Heart right ventricle (tissue), 16 donors: ENCODE measurements around the gene ZSWIM5. TPM values are rescaled to one million over a fixed set of nuclear protein-coding genes. Genes with fewer than 3 reads are reported as not detected.

Experiments used
- ATAC-seq, 8 donors: fragments of 200-7000 bp; cut with Tn5 transposase; one replicate each; pipeline ENCODE4 v1.9.1; 2020; ENCODE audit warnings: mild to moderate bottlenecking in 8 of 8, moderate library complexity in 8 of 8, moderate number of reproducible peaks in 1 of 8
- DNase-seq, 2 donors: peaks; one replicate each; pipeline ENCODE4 v3.0.0-alpha.2; 2020
- H3K27ac ChIP-seq, 10 donors: fragments of 200-600 bp; sonication (generic) in 2 of 10; one replicate each; pipeline versions ENCODE4 v1.5.0 to v1.8.0; 2020 to 2022; ENCODE audit warnings: mild to moderate bottlenecking in 3 of 10
- H3K27me3 ChIP-seq, 7 donors: fragments of 200-600 bp; one replicate each; pipeline ENCODE4 v1.8.0; 2021 to 2022; ENCODE audit warnings: mild to moderate bottlenecking in 2 of 7
- H3K36me3 ChIP-seq, 9 donors: fragments of 200-600 bp; sonication (generic) in 1 of 9; one replicate each; pipeline versions ENCODE4 v1.5.0 to v1.8.0; 2020 to 2022; ENCODE audit warnings: mild to moderate bottlenecking in 2 of 9
- H3K4me1 ChIP-seq, 9 donors: fragments of 200-600 bp; sonication (generic) in 1 of 9; one replicate each; pipeline versions ENCODE4 v1.5.0 to v1.8.0; 2020 to 2022; ENCODE audit warnings: mild to moderate bottlenecking in 4 of 9
- H3K4me3 ChIP-seq, 10 donors: fragments of 200-600 bp; sonication (generic) in 2 of 10; one replicate each; pipeline versions ENCODE4 v1.5.0 to v1.8.0; 2020 to 2022; ENCODE audit warnings: mild to moderate bottlenecking in 7 of 10, moderate library complexity in 2 of 10
- H3K9me3 ChIP-seq, 11 donors: fragments of 200-600 bp in 10 of 11; sonication (generic) in 2 of 11; one replicate each; pipeline versions ENCODE4 v1.5.0 to v1.8.0; 2013 to 2022; ENCODE audit warnings: mild to moderate bottlenecking in 2 of 11, control low read depth in 1 of 11, moderate library complexity in 1 of 11
- CTCF ChIP-seq, 9 donors: fragments of 200-600 bp; sonication (generic) in 2 of 9; IDR thresholded peaks; one replicate each; pipeline versions ENCODE4 v1.5.0 to v1.8.0; 2021 to 2022; ENCODE audit warnings: antibody characterized with exemption in 9 of 9, mild to moderate bottlenecking in 5 of 9, moderate library complexity in 1 of 9
- WGBS, 2 donors: extraction: QIAGEN DNeasy Blood & Tissue Kit; methylation state at CpG; one replicate each; pipeline ENCODE4 v1.1.7; 2013; ENCODE audit warnings: inconsistent platforms in 1 of 2; 5-methylcytosine and 5-hydroxymethylcytosine counted together
- intact Hi-C, 10 donors: fragments of 100-400 bp; cut with DNase I; formaldehyde crosslinking; loops; one replicate each; pipeline versions ENCODE4 v1.11.1 to v1.14.2; 2022
- polyA plus RNA-seq, 2 donors: library from polyadenylated mRNA; stranded (reverse); fragments of 200-250 nt; gene quantifications; one replicate each; pipeline ENCODE4 v1.2.3, GENCODE V29; 2013
- total RNA-seq, 10 donors: library from RNA; stranded (reverse); fragmentation: NEBNext Ultra II Directional in 3 of 10; extraction: Animal tissue kit (Norgen Biotek cat#: 25700) in 3 of 10; gene quantifications; one replicate each; pipeline versions ENCODE4 v1.2.1 to v1.2.4, GENCODE V29; 2021 to 2023
- donor health status: Arrhythmogenic right ventricular cardiomyopathy.
- donor health status: ischemic (EF 13 %, LVEDD 7.1; RV severe dilation, severe dysfunction).
- donor health status: healthy with polysubstance abuse.
- donor health status: DM: no; HTN: yes; CAD: no.
- donor health status: DM: no; HTN: no; CAD: no.
- donor health status: ischemic (EF 25% LVEDD 6.9; RV normal size, moderate dysfunction).
- donor health status: ischemic (EF 25% LVEDD 5.7; RV mildly dilated, moderate dysfunction).
- donor health status: healthy.
- donor health status: DM: yes; HTN: yes; CAD: no.
- donor health status: Ischemic cardiomyopathy.
- donor health status: ischemic (EF 35%, LVEDD 5.7; RV mildly dilated, moderate dysfunction).
- donor health status: nonischemic (EF 11% LVEDD 7.7; RV severe dilation, severe dysfunction).
- donor health status: DM: yes; HTN: yes; CAD: no.
- donor health status: PGD.
- donor health status: ischemic (EF 29% LVEDD 5.4; RV normal size, mild dysfunction).
- donor health status: nonischemic (EF 23%, LVEDD 6.1; RV moderate dilation, normal function).

Gene ZSWIM5
- total and polyA plus RNA-seq, 12 donors, result 0.22 to 1.7 (median 0.77) TPM

- Histone ChIP-seq H3K9me3 (no peaks in the 10 kb centered on the region), H3K36me3 (no peaks in the 10 kb centered on the region), H3K4me3 (no peak overlapping the region), H3K27ac (no peak overlapping the region), H3K4me1 (no peaks in the 10 kb centered on the region), H3K27me3 (no peaks in the 10 kb centered on the region)
- WGBS, 2 donors, result 61 to 83% methylated on average over 2 of the region's 2 CpGs
- intact Hi-C loops, result no loop called here
- TF ChIP-seq CTCF (IDR thresholded peaks at IDR 0.05), result no peak
- DNase-seq (no peak), ATAC-seq (no peak)
Measured at GRCh38 chr1:45123358-45123757, 83.0 kb downstream of the ZSWIM5 start.

GRCh38 chr1:45122724-45123123, 83.7 kb downstream of the ZSWIM5 start:
- intact Hi-C loops, result no loop called here
- TF ChIP-seq CTCF (IDR thresholded peaks at IDR 0.05), result no peak
- Histone ChIP-seq H3K4me1 (no peaks in the 10 kb centered on the region), H3K4me3 (no peak overlapping the region), H3K27me3 (no peaks in the 10 kb centered on the region), H3K9me3 (no peaks in the 10 kb centered on the region), H3K27ac (no peak overlapping the region), H3K36me3 (no peaks in the 10 kb centered on the region)
- WGBS, 2 donors, result 64% methylated on average over 1 of the region's 1 CpG
- DNase-seq, result no peak
- ATAC-seq, result no peak

GRCh38 chr1:45117766-45118165, 88.6 kb downstream of the ZSWIM5 start:
- DNase-seq (no peak), ATAC-seq (no peak)
- H3K4me1 ChIP-seq, result peaks cover 0 to 3% (median 0%) of the 10 kb centered on the region in 9 donors
- 79 to 90% methylated on average over 1 of the region's 1 CpG for WGBS, 2 donors
- no peaks in the 10 kb centered on the region for H3K36me3 ChIP-seq
- H3K4me3 ChIP-seq, result no peak overlapping the region
- no peak overlapping the region for H3K27ac ChIP-seq
- no peak for TF ChIP-seq CTCF (IDR thresholded peaks at IDR 0.05)
- H3K9me3 ChIP-seq, result no peaks in the 10 kb centered on the region
- intact Hi-C loops, result no loop called here
- H3K27me3 ChIP-seq, result no peaks in the 10 kb centered on the region

GRCh38 chr1:45116820-45117219, 89.6 kb downstream of the ZSWIM5 start:
- Histone ChIP-seq H3K27me3 (no peaks in the 10 kb centered on the region), H3K4me3 (no peak overlapping the region), H3K36me3 (no peaks in the 10 kb centered on the region), H3K9me3 (peaks cover 0 to 2% (median 0%) of the 10 kb centered on the region in 11 donors), H3K4me1 (peaks cover 0 to 3% (median 0%) of the 10 kb centered on the region in 9 donors), H3K27ac (no peak overlapping the region)
- ATAC-seq (no peak), DNase-seq (no peak)
- WGBS, 2 donors, result 71 to 76% methylated on average over 2 of the region's 2 CpGs
- intact Hi-C loops, result no loop called here
- TF ChIP-seq CTCF (IDR thresholded peaks at IDR 0.05), result no peak
